ENCODE measurements around the gene TM2D3. TPM values are rescaled to one million over a fixed set of nuclear protein-coding genes. Genes with fewer than 3 reads are reported as not detected.
"Not testable (repeated sequence)": the region's sequence is repeated elsewhere in the genome, so short reads cannot be mapped to it uniquely, and the experiment has no call there.

TM2D3 gene
- total RNA-seq, 2 experiments from 2014 or later = 37.8 to 38.5 TPM

DNA sequence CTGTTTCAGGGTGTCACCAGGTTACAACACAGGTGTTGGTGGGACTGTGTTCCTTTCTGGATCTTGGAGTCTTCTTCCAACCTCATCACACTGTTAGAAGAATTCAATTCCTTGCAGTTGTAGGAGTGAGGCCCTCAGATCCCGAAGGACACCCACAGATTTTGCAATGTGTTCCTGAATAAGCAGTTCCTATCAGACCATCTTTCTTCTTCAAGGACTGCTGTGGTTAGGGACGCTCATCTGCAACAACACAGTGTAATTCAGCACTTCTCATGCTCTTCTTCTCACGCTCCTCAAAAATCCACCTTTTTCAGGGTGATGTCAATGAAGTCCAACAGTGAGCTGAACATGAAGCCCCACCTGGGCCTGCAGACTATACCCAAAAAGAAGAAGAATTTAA lies 18.8 kb downstream of the TM2D3 start:
- Mint-ChIP-seq H3K27me3 (no peaks in the 10 kb centered on the region), H3K4me3 (no peak overlapping the region), H3K9me3 (no peaks in the 10 kb centered on the region), H3K4me1 (ENCODE audit: low read depth) (no peaks in the 10 kb centered on the region), H3K36me3 (ENCODE audit: low read depth) (peaks cover 3% of the 10 kb centered on the region), H3K27ac (no peak overlapping the region)
- ATAC-seq = no peak
- ChIA-PET CTCF (no interaction called here), POLR2A (interaction anchor here (0.9 kb wide), 1 partner anchor 10 kb away, joined by 3 read pairs; no protein-coding TSS in a partner anchor)
- intact Hi-C loops (cut with micrococcal nuclease) = no loop called here
- no peak for DNase-seq
- TF ChIP-seq, protein P1, sequence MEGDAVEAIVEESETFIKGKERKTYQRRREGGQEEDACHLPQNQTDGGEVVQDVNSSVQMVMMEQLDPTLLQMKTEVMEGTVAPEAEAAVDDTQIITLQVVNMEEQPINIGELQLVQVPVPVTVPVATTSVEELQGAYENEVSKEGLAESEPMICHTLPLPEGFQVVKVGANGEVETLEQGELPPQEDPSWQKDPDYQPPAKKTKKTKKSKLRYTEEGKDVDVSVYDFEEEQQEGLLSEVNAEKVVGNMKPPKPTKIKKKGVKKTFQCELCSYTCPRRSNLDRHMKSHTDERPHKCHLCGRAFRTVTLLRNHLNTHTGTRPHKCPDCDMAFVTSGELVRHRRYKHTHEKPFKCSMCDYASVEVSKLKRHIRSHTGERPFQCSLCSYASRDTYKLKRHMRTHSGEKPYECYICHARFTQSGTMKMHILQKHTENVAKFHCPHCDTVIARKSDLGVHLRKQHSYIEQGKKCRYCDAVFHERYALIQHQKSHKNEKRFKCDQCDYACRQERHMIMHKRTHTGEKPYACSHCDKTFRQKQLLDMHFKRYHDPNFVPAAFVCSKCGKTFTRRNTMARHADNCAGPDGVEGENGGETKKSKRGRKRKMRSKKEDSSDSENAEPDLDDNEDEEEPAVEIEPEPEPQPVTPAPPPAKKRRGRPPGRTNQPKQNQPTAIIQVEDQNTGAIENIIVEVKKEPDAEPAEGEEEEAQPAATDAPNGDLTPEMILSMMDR (IDR thresholded peaks at IDR 0.05) = no peak

- DNase-seq; ATAC-seq; CTCF ChIA-PET; H3K4me3 Mint-ChIP-seq; H3K9me3 Mint-ChIP-seq; intact Hi-C loops (cut with micrococcal nuclease); H3K27me3 Mint-ChIP-seq; POLR2A ChIA-PET; H3K27ac Mint-ChIP-seq: not testable (repeated sequence)
- Mint-ChIP-seq H3K4me1 (ENCODE audit: low read depth) (peaks cover 28% of the 10 kb centered on the region), H3K36me3 (ENCODE audit: low read depth) (peaks cover 26% of the 10 kb centered on the region)
Observed at GRCh38 chr15:101626729-101627128, 25.5 kb downstream of the TM2D3 start.

DNA sequence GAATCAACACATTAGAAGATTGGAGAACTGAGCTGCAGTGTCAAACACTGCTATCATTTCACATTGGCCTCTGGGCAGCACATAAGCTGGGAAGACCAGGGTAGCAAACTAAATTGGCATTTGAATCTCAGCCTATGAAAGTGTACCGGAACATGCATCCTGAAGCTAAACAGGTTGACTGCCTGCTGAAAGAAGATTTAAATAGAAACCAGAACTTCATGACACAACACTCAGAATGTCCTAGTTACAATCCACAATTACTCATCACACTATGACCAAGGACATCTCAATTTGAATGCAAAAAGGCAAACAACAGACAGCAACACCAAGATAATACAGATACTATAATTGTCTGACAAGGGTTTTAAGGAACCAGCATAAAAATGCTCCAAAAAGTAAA lies 26.2 kb downstream of the TM2D3 start:
- H3K4me3 Mint-ChIP-seq = no peak overlapping the region
- H3K27ac Mint-ChIP-seq = no peak overlapping the region
- CTCF ChIA-PET = interaction anchor here (1.6 to 2.0 kb wide), 2 partner anchors 15 to 123 kb away, joined by 4 to 9 read pairs; no protein-coding TSS in a partner anchor
- H3K36me3 Mint-ChIP-seq (ENCODE audit: low read depth) = peaks cover 28% of the 10 kb centered on the region
- ATAC-seq = no peak
- no peaks in the 10 kb centered on the region for H3K27me3 Mint-ChIP-seq
- no peak for DNase-seq
- POLR2A ChIA-PET = no interaction called here
- peaks cover 32% of the 10 kb centered on the region for H3K4me1 Mint-ChIP-seq (ENCODE audit: low read depth)
- H3K9me3 Mint-ChIP-seq = peaks cover 2% of the 10 kb centered on the region
- intact Hi-C loops (cut with micrococcal nuclease) = no loop called here
- TF ChIP-seq, protein P1 (IDR thresholded peaks at IDR 0.05) = no peak

GRCh38 chr15:101625184-101625583 lies 27.0 kb downstream of the TM2D3 start:
- no peak for ATAC-seq
- Mint-ChIP-seq H3K9me3 (peaks cover 2% of the 10 kb centered on the region), H3K4me3 (no peak overlapping the region), H3K27me3 (no peaks in the 10 kb centered on the region), H3K27ac (no peak overlapping the region), H3K36me3 (ENCODE audit: low read depth) (peaks cover 28% of the 10 kb centered on the region), H3K4me1 (ENCODE audit: low read depth) (peaks cover 38% of the 10 kb centered on the region)
- intact Hi-C loops (cut with micrococcal nuclease) = no loop called here
- no peak for DNase-seq
- TF ChIP-seq, protein P1 (IDR thresholded peaks at IDR 0.05) = no peak
- POLR2A ChIA-PET = no interaction called here
- CTCF ChIA-PET = interaction anchor here (1.3 to 2.0 kb wide), 3 partner anchors 11 to 123 kb away, joined by 3 to 9 read pairs (median 4); no protein-coding TSS in a partner anchor

- ChIA-PET CTCF (interaction anchor here (1.1 to 2.0 kb wide), 4 partner anchors 9 to 122 kb away, joined by 3 to 9 read pairs (median 4); no protein-coding TSS in a partner anchor), POLR2A (interaction anchor here (1.0 kb wide), 1 partner anchor 10 kb away, joined by 3 read pairs; no protein-coding TSS in a partner anchor)
- Mint-ChIP-seq H3K4me3 (no peak overlapping the region), H3K27ac (no peak overlapping the region), H3K4me1 (ENCODE audit: low read depth) (peaks cover 38% of the 10 kb centered on the region), H3K36me3 (ENCODE audit: low read depth) (peaks cover 28% of the 10 kb centered on the region), H3K27me3 (no peaks in the 10 kb centered on the region), H3K9me3 (peaks cover 2% of the 10 kb centered on the region)
- intact Hi-C loops (cut with micrococcal nuclease) = no loop called here
- ATAC-seq = no peak
- TF ChIP-seq, protein P1 (IDR thresholded peaks at IDR 0.05) = no peak
- DNase-seq = no peak
Observed at GRCh38 chr15:101623367-101624304, 28.5 kb downstream of the TM2D3 start.

Data from activated CD8-positive, alpha-beta T cell treated with anti-CD3 and anti-CD28 coated beads for 36 hours (primary cell).